HepG2 (cell line): ENCODE measurements around the gene C7orf57. TPM values are rescaled to one million over a fixed set of nuclear protein-coding genes. Genes with fewer than 3 reads are reported as not detected.
A peak's percentile ranks its signal among the peaks of the same experiment; 100 is the strongest.

Source experiments
- CREM ChIP-seq, 2 experiments: sonication (generic) in 1 of 2; formaldehyde crosslinking in 1 of 2; IDR thresholded peaks; 2 replicates each; pipeline versions ENCODE4 v1.4.0 to v1.6.1; 2016 to 2020; ENCODE audit warnings: antibody characterized with exemption in 1 of 2, mild to moderate bottlenecking in 1 of 2, missing genetic modification reagents in 1 of 2
- KLF13 ChIP-seq: sonication (generic); formaldehyde crosslinking; IDR thresholded peaks from 2 replicates; pipeline ENCODE4 v1.4.0; 2020; ENCODE audit warnings: mild to moderate bottlenecking, missing genetic modification reagents
- PATZ1 ChIP-seq: sonication (generic); formaldehyde crosslinking; IDR thresholded peaks from 2 replicates; pipeline ENCODE4 v1.4.0; 2020; ENCODE audit warnings: missing genetic modification reagents
- PLRG1 ChIP-seq: fragments of 450-650 bp; conservative IDR thresholded peaks from 2 replicates; pipeline ENCODE4 v1.6.1; 2016
- RXRB ChIP-seq: IDR thresholded peaks from 2 replicates; pipeline ENCODE4 v1.6.1; 2016; ENCODE audit warnings: borderline replicate concordance, missing genetic modification reagents, missing compliant biosample characterization
- SETDB1 ChIP-seq: sonication (generic); formaldehyde crosslinking; IDR thresholded peaks from 2 replicates; pipeline ENCODE4 v1.5.1; 2020; ENCODE audit warnings: missing genetic modification reagents, mild to moderate bottlenecking, borderline replicate concordance
- ZFP37 ChIP-seq: sonication (generic); formaldehyde crosslinking; IDR thresholded peaks from 2 replicates; pipeline ENCODE4 v1.4.0; 2020; ENCODE audit warnings: missing genetic modification reagents, borderline replicate concordance
- ZNF562 ChIP-seq: sonication (generic); formaldehyde crosslinking; IDR thresholded peaks from 2 replicates; pipeline ENCODE4 v1.8.0; 2022; ENCODE audit warnings: missing genetic modification reagents, borderline replicate concordance
- ZNF577 ChIP-seq: sonication (generic); formaldehyde crosslinking; IDR thresholded peaks from 2 replicates; pipeline ENCODE4 v1.4.0; 2020; ENCODE audit warnings: mild to moderate bottlenecking, low read depth, missing genetic modification reagents, borderline replicate concordance
- ZNF703 ChIP-seq: sonication (generic); formaldehyde crosslinking; IDR thresholded peaks from 2 replicates; pipeline ENCODE4 v1.5.1; 2020; ENCODE audit warnings: missing genetic modification reagents, mild to moderate bottlenecking, moderate library complexity, borderline replicate concordance
- ZNF766 ChIP-seq: sonication (generic); formaldehyde crosslinking; IDR thresholded peaks from 2 replicates; pipeline ENCODE4 v1.5.0; 2020; ENCODE audit warnings: missing genetic modification reagents, borderline replicate concordance
- polyA plus RNA-seq, 8 experiments: library from polyadenylated mRNA; depleted of rRNA in 3 of 8; stranded (reverse) in 7 of 8; unstranded in 1 of 8; fragments of >200 nt; fragmentation: Illumina TruSeq in 4 of 8; extraction: Trizol in 4 of 8; gene quantifications; 2 replicates each; pipeline versions ENCODE4 v1.2.1 to v1.2.3, GENCODE V29; 2011 to 2016; ENCODE audit warnings: low read depth in 4 of 8, missing spikeins in 1 of 8, mixed read lengths in 1 of 8; ENCODE audit not compliant: insufficient read depth in 1 of 8
- total RNA-seq, 5 experiments: library from RNA; depleted of rRNA; stranded (reverse); fragments of >200 nt; fragmentation: Illumina TruSeq; extraction: Trizol; gene quantifications; 2 replicates each; pipeline ENCODE4 v1.2.3, GENCODE V29; 2016; ENCODE audit warnings: low read depth in 1 of 5
- TF ChIP-seq, protein P1 (sequence below): sonication (generic); formaldehyde crosslinking; IDR thresholded peaks from 2 replicates; pipeline ENCODE4 v1.8.0; 2022; ENCODE audit warnings: missing genetic modification reagents, low read depth, mild to moderate bottlenecking, borderline replicate concordance
- TF ChIP-seq, protein P2 (sequence below): sonication (generic); formaldehyde crosslinking; IDR thresholded peaks from 2 replicates; pipeline ENCODE4 v1.4.0; 2020; ENCODE audit warnings: missing genetic modification reagents, borderline replicate concordance
- TF ChIP-seq, protein P3 (sequence below): IDR thresholded peaks from 2 replicates; pipeline ENCODE4 v1.6.1; 2018; ENCODE audit warnings: missing genetic modification reagents
- TF ChIP-seq, protein P4 (sequence below): sonication (generic); formaldehyde crosslinking; IDR thresholded peaks from 2 replicates; pipeline ENCODE4 v1.5.0; 2020; ENCODE audit warnings: mild to moderate bottlenecking, missing genetic modification reagents, borderline replicate concordance
- TF ChIP-seq, protein P5 (sequence below): sonication (generic); IDR thresholded peaks from 2 replicates; pipeline ENCODE4 v1.6.1; 2016; ENCODE audit warnings: low read depth, borderline replicate concordance
- TF ChIP-seq, protein P6 (sequence below): sonication (generic); formaldehyde crosslinking; conservative IDR thresholded peaks from 2 replicates; pipeline ENCODE4 v1.4.0; 2020; ENCODE audit warnings: missing genetic modification reagents

The C7orf57 gene
- total and polyA plus RNA-seq, 2 of the 13 experiments (the other 11 are each of a cell fraction or from before 2014, with no cell fraction given): not detected

- TF ChIP-seq, protein P1, sequence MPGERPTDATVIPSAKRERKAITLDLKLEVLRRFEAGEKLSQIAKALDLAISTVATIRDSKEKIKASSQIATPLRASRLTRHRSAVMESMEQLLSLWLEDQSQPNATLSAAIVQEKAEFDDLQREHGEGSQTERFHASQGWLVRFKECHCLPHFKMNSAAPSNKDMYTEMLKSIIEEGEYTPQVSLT (CRISPR knock-in tag): no peak
- TF ChIP-seq SETDB1 (CRISPR knock-in tag) (no peak), ZNF766 (CRISPR knock-in tag) (0 out of 2 replicates have a peak, but pooled peaks have one; percentile 16), ZNF703 (CRISPR knock-in tag) (no peak), KLF13 (CRISPR knock-in tag) (no peak), PATZ1 (CRISPR knock-in tag) (no peak), ZNF577 (no peak), ZNF562 (CRISPR knock-in tag) (no peak), RXRB (CRISPR knock-in tag) (peak; percentile 72; the same call in 1 of the 2 replicates), PLRG1 (no peak), ZFP37 (CRISPR knock-in tag) (no peak), CREM (IDR thresholded peaks at IDR 0.05) (no peak), CREM (CRISPR knock-in tag; IDR thresholded peaks at IDR 0.05) (no peak)
- TF ChIP-seq, protein P2, sequence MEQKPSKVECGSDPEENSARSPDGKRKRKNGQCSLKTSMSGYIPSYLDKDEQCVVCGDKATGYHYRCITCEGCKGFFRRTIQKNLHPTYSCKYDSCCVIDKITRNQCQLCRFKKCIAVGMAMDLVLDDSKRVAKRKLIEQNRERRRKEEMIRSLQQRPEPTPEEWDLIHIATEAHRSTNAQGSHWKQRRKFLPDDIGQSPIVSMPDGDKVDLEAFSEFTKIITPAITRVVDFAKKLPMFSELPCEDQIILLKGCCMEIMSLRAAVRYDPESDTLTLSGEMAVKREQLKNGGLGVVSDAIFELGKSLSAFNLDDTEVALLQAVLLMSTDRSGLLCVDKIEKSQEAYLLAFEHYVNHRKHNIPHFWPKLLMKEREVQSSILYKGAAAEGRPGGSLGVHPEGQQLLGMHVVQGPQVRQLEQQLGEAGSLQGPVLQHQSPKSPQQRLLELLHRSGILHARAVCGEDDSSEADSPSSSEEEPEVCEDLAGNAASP (CRISPR knock-in tag): peak; percentile 51
- TF ChIP-seq, protein P3, sequence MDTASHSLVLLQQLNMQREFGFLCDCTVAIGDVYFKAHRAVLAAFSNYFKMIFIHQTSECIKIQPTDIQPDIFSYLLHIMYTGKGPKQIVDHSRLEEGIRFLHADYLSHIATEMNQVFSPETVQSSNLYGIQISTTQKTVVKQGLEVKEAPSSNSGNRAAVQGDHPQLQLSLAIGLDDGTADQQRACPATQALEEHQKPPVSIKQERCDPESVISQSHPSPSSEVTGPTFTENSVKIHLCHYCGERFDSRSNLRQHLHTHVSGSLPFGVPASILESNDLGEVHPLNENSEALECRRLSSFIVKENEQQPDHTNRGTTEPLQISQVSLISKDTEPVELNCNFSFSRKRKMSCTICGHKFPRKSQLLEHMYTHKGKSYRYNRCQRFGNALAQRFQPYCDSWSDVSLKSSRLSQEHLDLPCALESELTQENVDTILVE (CRISPR knock-in tag): 0 out of 2 replicates have a peak, but pooled peaks have one; percentile 49
- TF ChIP-seq, protein P4, sequence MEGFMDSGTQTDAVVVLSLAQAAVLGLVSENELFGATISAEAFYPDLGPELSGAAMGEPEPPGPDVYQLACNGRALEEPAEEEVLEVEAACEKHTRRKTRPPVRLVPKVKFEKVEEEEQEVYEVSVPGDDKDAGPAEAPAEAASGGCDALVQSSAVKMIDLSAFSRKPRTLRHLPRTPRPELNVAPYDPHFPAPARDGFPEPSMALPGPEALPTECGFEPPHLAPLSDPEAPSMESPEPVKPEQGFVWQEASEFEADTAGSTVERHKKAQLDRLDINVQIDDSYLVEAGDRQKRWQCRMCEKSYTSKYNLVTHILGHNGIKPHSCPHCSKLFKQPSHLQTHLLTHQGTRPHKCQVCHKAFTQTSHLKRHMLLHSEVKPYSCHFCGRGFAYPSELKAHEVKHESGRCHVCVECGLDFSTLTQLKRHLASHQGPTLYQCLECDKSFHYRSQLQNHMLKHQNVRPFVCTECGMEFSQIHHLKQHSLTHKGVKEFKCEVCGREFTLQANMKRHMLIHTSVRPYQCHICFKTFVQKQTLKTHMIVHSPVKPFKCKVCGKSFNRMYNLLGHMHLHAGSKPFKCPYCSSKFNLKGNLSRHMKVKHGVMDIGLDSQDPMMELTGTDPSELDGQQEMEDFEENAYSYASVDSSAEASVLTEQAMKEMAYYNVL: 0 out of 2 replicates have a peak, but pooled peaks have one; percentile 41
- TF ChIP-seq, protein P5, sequence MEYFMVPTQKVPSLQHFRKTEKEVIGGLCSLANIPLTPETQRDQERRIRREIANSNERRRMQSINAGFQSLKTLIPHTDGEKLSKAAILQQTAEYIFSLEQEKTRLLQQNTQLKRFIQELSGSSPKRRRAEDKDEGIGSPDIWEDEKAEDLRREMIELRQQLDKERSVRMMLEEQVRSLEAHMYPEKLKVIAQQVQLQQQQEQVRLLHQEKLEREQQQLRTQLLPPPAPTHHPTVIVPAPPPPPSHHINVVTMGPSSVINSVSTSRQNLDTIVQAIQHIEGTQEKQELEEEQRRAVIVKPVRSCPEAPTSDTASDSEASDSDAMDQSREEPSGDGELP: peak; percentile 19; the same call in 1 of the 2 replicates
- TF ChIP-seq, protein P6, sequence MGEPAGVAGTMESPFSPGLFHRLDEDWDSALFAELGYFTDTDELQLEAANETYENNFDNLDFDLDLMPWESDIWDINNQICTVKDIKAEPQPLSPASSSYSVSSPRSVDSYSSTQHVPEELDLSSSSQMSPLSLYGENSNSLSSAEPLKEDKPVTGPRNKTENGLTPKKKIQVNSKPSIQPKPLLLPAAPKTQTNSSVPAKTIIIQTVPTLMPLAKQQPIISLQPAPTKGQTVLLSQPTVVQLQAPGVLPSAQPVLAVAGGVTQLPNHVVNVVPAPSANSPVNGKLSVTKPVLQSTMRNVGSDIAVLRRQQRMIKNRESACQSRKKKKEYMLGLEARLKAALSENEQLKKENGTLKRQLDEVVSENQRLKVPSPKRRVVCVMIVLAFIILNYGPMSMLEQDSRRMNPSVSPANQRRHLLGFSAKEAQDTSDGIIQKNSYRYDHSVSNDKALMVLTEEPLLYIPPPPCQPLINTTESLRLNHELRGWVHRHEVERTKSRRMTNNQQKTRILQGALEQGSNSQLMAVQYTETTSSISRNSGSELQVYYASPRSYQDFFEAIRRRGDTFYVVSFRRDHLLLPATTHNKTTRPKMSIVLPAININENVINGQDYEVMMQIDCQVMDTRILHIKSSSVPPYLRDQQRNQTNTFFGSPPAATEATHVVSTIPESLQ (CRISPR knock-in tag): no peak
Observed at GRCh38 chr7:48109848-48110663, 74.7 kb downstream of the C7orf57 start (continued).
